Mesodermal cell (in vitro differentiated cells): ENCODE results near the gene ZBTB46.

ENCODE experiments used
- H3K27ac ChIP-seq: 2 replicates; pipeline ENCODE4 v1.7.0; 2013; ENCODE audit warnings: mild to moderate bottlenecking, low read depth, low read length, moderate library complexity; ENCODE audit not compliant: severe bottlenecking
- H3K36me3 ChIP-seq: 2 replicates; pipeline ENCODE4 v1.7.1; 2013; ENCODE audit warnings: mild to moderate bottlenecking, low read length, moderate library complexity; ENCODE audit not compliant: control insufficient read depth, insufficient read depth
- H3K4me1 ChIP-seq: one replicate; pipeline ENCODE4 v1.7.1; 2013; ENCODE audit warnings: mild to moderate bottlenecking, low read length; ENCODE audit not compliant: insufficient read depth, control insufficient read depth, poor library complexity, severe bottlenecking
- H3K4me3 ChIP-seq: 2 replicates; pipeline ENCODE4 v1.7.0; 2013; ENCODE audit warnings: low read length, control low read depth, mild to moderate bottlenecking; ENCODE audit not compliant: insufficient read depth, poor library complexity, severe bottlenecking; ENCODE audit errors: extremely low read depth
- H3K9me3 ChIP-seq: 2 replicates; pipeline ENCODE4 v1.7.1; 2013; ENCODE audit warnings: mild to moderate bottlenecking, low read length, moderate library complexity; ENCODE audit not compliant: control insufficient read depth
- WGBS, 2 experiments: methylation state at CpG; one replicate each; pipeline ENCODE4 v1.1.5; 2013; ENCODE audit warnings: missing lambda C conversion rate in 2 of 2; ENCODE audit not compliant: insufficient coverage in 2 of 2; 5-methylcytosine and 5-hydroxymethylcytosine counted together

ZBTB46 gene

GRCh38 chr20:63836458-63837344 is 5.6 kb upstream of the ZBTB46 start:
- 90% methylated on average over 18 to 24 of the region's 27 CpGs for WGBS, 2 experiments
- Histone ChIP-seq H3K4me1 (peaks cover 32% of the 10 kb centered on the region), H3K27ac (no peak overlapping the region), H3K4me3 (no peak overlapping the region), H3K9me3 (no peaks in the 10 kb centered on the region), H3K36me3 (no peaks in the 10 kb centered on the region)

- H3K4me3 ChIP-seq = no peak overlapping the region
- H3K9me3 ChIP-seq = no peaks in the 10 kb centered on the region
- H3K4me1 ChIP-seq = peaks cover 32% of the 10 kb centered on the region
- peak overlapping the region; percentile 80 for H3K27ac ChIP-seq
- H3K36me3 ChIP-seq = no peaks in the 10 kb centered on the region
- WGBS, 2 experiments = 50 to 54% methylated on average over 15 of the region's 21 CpGs
Observed at GRCh38 chr20:63835021-63835858, 4.2 kb upstream of the ZBTB46 start.

- H3K4me3 ChIP-seq = no peak overlapping the region
- peaks cover 35% of the 10 kb centered on the region for H3K4me1 ChIP-seq
- 89 to 100% methylated on average over 3 to 5 of the region's 9 CpGs for WGBS, 2 experiments
- H3K9me3 ChIP-seq = no peaks in the 10 kb centered on the region
- H3K27ac ChIP-seq = peak overlapping the region; percentile 80
- H3K36me3 ChIP-seq = no peaks in the 10 kb centered on the region
Observed at GRCh38 chr20:63834491-63834880, 3.4 kb upstream of the ZBTB46 start.

GRCh38 chr20:63833776-63834490 is 2.9 kb upstream of the ZBTB46 start:
- Histone ChIP-seq H3K9me3 (no peaks in the 10 kb centered on the region), H3K36me3 (no peaks in the 10 kb centered on the region), H3K4me1 (peaks cover 41% of the 10 kb centered on the region), H3K4me3 (no peak overlapping the region), H3K27ac (peak overlapping the region; percentile 80)
- 94% methylated on average over 14 to 16 of the region's 20 CpGs for WGBS, 2 experiments

- Histone ChIP-seq H3K4me3 (peak overlapping the region; percentile 53), H3K9me3 (no peaks in the 10 kb centered on the region), H3K4me1 (peaks cover 43% of the 10 kb centered on the region), H3K36me3 (no peaks in the 10 kb centered on the region), H3K27ac (peak overlapping the region; percentile 16)
- 14 to 20% methylated on average over 65 to 72 of the region's 76 CpGs for WGBS, 2 experiments
Observed at GRCh38 chr20:63831993-63832686, 1.1 kb upstream of the ZBTB46 start.

GRCh38 chr20:63831646-63831992 is 555 bp upstream of the ZBTB46 start:
- WGBS, 2 experiments = 1 to 2% methylated on average over 30 to 53 of the region's 55 CpGs
- peak overlapping the region; percentile 16 for H3K27ac ChIP-seq
- no peaks in the 10 kb centered on the region for H3K9me3 ChIP-seq
- peak overlapping the region; percentile 53 for H3K4me3 ChIP-seq
- peaks cover 3% of the 10 kb centered on the region for H3K36me3 ChIP-seq
- peaks cover 48% of the 10 kb centered on the region for H3K4me1 ChIP-seq

GRCh38 chr20:63829945-63830835 is 874 bp downstream of the ZBTB46 start:
- H3K9me3 ChIP-seq = no peaks in the 10 kb centered on the region
- 1% methylated on average over 76 to 79 of the region's 99 CpGs for WGBS, 2 experiments
- peaks cover 45% of the 10 kb centered on the region for H3K4me1 ChIP-seq
- peaks cover 7% of the 10 kb centered on the region for H3K36me3 ChIP-seq
- no peak overlapping the region for H3K27ac ChIP-seq
- H3K4me3 ChIP-seq = peak overlapping the region; percentile 64

- 17% methylated on average over 5 of the region's 10 CpGs; no CpG with 5 or more reads in 1 of the 2 experiments for WGBS, 2 experiments
Observed at GRCh38 chr20:63829603-63829944, 1.5 kb downstream of the ZBTB46 start.

GRCh38 chr20:63828951-63829350 is 2.1 kb downstream of the ZBTB46 start:
- 49 to 55% methylated on average over 3 to 7 of the region's 10 CpGs for WGBS, 2 experiments
- peaks cover 7% of the 10 kb centered on the region for H3K36me3 ChIP-seq
- H3K27ac ChIP-seq = no peak overlapping the region
- H3K4me3 ChIP-seq = peak overlapping the region; percentile 64
- no peaks in the 10 kb centered on the region for H3K9me3 ChIP-seq
- H3K4me1 ChIP-seq = peaks cover 38% of the 10 kb centered on the region

More at GRCh38 chr20:63829603-63829944, 1.5 kb downstream of the ZBTB46 start:
- Histone ChIP-seq H3K9me3 (no peaks in the 10 kb centered on the region), H3K4me1 (peaks cover 39% of the 10 kb centered on the region), H3K27ac (no peak overlapping the region), H3K36me3 (peaks cover 7% of the 10 kb centered on the region), H3K4me3 (peak overlapping the region; percentile 64)
